ENCODE data around the gene TLR6.
A peak's percentile ranks its signal among the peaks of the same experiment; 100 is the strongest.

Gene TLR6, protein sequence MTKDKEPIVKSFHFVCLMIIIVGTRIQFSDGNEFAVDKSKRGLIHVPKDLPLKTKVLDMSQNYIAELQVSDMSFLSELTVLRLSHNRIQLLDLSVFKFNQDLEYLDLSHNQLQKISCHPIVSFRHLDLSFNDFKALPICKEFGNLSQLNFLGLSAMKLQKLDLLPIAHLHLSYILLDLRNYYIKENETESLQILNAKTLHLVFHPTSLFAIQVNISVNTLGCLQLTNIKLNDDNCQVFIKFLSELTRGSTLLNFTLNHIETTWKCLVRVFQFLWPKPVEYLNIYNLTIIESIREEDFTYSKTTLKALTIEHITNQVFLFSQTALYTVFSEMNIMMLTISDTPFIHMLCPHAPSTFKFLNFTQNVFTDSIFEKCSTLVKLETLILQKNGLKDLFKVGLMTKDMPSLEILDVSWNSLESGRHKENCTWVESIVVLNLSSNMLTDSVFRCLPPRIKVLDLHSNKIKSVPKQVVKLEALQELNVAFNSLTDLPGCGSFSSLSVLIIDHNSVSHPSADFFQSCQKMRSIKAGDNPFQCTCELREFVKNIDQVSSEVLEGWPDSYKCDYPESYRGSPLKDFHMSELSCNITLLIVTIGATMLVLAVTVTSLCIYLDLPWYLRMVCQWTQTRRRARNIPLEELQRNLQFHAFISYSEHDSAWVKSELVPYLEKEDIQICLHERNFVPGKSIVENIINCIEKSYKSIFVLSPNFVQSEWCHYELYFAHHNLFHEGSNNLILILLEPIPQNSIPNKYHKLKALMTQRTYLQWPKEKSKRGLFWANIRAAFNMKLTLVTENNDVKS

DNA sequence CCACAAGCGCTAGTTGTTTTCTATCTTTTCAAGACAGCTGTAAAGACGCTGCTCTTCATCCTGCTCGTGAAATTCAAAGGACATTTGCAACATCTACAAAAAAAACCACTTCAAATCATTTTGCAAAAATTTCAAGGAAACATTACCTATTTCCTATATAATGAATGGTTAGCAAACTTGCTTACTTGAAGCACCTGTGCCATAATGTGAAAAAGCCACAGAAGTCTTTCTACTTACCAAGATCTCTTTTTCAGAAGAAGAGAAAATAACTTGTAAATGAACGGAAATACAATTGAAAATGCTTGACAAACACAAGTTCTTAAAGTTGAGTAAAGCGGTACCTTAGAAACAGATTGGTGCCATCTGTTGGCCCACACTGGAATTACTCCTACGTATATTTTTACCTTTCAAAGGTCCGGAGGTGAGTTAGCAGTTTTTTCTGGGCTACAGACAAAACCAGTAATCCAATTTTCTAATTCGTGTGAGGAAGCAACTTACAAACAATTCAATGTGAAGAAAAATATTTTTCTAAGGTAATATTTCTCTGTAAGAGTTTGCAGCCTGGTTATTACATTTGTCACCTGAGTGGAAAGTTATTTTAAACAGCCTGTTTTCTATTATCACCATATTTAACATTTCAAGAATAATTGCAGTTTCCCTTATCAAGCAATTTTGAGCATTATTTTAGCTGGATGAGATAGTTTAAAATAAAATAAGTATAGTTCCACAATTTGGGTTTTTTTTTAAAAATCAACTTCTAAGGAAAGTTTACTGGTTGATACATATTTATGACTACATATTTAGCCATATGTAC is at the start of gene TLR6:
Gene TLR6 (minus strand): TSS at position 294 of the 814 bp plus-strand sequence. CDS start 27,344 bp downstream, outside the sequence.
- peak; percentile 88 for DNase-seq

DNA sequence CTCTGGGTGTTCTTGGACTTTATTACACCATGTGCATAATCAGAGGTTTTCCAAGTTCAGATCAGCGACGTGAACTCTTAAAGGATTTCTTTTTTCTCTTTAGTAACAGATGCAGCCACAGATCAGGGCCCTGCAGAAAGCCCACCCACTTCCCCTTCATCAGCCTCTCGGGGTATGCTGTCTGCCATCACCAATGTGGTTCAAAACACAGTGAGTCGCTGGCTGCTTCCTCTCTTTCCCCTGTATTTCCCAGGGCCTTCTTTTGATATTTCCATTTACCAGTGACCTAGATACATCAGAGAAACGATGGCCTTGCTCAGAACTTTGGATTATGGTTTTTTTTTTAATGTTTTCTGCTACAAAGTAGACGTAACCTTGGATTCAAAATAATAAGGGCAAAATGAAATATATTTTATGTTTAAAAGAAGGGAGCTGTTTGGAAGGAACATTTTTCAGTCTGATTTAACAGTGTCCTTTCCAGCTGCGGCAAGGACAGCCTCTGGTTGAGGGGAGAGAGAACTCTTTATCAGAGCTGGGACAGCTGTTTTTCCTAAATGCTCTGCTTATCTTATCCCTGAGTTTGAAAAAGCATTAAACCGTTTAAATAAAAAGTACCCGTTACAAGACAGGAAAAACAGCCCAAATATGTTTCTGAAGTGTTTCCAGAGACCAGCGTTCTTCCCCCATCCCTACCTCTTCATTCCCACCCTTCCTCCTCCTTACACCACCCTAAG is 49.2 kb upstream of the TLR6 start:
- DNase-seq: peak; percentile 54

DNA sequence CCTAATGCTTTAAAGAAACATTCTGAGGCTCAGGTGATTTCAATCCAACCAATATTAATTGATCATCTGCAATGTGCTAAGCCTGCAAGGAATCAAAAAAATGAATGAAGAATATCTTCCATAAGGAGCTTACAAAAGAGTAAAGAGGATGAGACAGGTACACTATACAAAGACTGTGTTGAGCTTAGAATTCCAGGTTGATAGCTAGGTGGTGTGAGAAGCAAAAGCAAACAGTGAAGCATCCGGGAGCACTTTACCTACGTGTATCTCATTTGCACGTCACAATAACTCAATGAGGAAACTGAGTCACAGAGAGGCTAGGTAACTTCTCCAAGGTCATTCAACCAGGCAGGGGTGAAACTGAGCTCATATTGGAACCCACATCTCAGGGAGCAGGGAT is 48.1 kb upstream of the TLR6 start:
- no peak for DNase-seq

DNA sequence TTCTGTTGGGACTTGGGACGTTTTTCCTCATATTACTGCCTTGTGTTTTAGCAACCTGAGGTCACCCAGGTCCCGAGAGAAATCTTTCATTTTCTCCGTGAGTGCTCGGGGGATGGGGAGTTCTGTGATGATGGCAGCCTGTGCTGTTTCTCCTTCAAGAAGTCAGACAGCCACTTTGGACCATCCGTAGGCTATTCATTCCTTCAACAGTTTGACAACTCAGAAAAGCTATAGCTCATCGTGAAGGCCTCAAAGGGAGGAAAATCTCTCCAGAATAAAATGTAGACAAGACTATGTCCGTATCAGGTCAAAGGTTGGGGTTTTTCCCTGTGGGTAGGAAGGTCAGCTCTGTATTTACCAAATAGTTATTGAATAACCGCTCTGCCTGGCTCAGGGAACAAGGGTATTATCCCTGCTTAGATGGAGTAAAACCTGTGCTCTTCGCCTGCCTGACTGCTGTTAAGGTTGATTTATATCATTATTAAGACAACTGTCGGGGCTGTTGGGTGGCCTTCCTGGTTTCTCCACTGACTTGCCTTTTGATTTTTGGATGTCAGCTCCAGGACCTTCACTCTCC is 47.6 kb upstream of the TLR6 start:
- DNase-seq: no peak

DNA sequence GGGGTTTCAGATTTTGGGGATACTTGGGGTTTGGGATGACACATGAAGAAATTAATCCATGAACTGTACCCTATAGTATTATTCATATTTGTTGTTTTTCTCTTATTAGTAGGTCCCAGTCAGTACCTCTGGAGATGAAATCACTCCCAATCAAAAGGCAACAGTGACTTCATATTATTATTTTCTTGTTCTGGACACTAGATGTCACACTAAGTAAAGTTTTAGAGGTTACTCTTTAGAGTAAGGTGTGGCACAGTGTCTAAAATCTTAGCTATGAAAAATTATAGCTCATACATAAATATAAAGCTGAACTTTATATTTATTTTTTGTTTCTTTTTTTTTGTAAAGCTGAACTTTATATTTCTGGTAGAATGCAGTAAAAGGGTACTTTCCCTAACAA is 46.1 kb upstream of the TLR6 start:
- peak; percentile 70 for DNase-seq

DNA sequence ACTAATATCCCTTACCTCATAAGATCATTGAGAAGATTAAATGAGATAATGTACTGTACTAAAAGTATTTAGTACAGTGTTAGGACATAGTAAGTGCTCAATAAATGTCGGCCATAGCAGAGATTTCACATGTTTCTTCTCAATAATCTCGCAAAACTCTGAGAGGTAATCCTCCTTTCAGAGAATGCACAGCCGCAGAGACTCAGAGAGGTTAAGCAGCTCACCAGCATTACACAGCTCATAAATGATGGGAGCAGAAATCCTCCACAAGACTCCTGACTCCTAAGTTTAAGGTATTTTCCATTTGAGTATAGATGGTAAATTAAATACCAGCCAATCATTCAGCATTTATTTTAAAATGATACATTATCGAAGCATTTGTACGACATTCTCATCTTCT is 45.6 kb upstream of the TLR6 start:
- DNase-seq: no peak

DNA sequence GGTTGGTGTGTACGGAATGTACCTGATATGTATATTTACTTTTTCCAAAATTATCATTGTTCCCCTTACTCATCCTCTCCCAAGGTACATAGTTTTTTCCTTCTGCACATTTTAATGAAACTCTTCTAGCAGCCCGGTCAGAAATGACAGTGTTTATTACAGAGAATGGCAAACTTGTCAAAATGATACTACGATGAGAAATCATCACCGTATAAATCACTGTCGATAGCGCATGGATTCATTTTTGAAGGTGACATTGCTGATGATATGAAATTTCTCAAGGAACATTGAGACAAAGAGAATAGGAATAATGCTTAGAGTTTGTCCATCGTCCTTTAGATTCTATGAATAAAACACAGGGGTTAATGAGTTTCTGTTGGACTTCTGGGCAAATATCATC is 41.6 kb upstream of the TLR6 start:
- DNase-seq: no peak

DNA sequence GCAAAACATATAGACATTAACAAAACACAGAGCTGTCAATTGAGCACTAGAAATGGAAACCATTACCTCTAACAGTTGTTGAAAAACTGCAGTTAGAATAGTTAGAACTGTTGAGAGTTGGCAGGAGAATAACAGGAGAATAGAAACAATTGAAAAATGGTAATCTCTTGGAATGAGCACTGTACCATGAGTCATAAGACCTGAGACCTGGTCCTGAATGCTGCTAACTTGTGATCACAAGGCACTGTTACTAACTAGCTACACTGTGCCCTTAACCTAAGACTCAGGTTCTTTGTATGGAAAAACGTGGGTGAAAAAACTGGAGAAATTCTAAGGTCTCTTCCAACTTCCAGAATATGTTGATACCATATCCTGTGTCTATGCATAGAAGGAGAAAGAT is 40.3 kb upstream of the TLR6 start:
- DNase-seq: no peak

DNA sequence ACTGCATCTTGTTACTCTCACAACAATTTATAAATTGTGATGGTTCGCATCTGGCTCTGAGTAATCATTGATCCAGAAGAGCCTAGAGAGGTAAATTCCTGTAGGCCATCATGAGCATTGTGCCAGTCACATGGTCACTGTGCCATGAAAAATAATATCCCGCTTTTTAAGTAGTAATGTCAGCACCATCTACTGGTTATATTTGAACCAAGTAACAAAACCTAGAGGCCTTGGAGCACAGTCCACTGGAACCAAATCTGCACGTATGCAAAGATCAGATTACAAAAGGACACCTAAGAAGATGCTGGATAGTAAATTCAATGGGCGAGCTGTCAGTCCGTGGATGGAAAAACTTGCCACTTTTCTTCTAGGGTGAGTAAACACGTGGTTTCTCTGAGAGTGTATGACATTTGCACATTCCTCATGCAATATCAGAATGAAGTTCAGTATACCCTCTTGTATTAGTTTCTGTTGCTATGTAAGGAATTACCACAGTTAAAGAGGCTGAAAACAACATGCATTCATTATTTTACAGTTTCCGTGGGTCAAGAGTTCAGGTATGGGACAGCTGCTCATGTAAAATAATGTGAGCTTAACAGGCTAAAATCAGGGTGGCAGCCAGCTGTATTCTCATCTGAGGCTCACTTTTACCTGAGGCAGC is 37.8 kb upstream of the TLR6 start:
- DNase-seq: no peak

DNA sequence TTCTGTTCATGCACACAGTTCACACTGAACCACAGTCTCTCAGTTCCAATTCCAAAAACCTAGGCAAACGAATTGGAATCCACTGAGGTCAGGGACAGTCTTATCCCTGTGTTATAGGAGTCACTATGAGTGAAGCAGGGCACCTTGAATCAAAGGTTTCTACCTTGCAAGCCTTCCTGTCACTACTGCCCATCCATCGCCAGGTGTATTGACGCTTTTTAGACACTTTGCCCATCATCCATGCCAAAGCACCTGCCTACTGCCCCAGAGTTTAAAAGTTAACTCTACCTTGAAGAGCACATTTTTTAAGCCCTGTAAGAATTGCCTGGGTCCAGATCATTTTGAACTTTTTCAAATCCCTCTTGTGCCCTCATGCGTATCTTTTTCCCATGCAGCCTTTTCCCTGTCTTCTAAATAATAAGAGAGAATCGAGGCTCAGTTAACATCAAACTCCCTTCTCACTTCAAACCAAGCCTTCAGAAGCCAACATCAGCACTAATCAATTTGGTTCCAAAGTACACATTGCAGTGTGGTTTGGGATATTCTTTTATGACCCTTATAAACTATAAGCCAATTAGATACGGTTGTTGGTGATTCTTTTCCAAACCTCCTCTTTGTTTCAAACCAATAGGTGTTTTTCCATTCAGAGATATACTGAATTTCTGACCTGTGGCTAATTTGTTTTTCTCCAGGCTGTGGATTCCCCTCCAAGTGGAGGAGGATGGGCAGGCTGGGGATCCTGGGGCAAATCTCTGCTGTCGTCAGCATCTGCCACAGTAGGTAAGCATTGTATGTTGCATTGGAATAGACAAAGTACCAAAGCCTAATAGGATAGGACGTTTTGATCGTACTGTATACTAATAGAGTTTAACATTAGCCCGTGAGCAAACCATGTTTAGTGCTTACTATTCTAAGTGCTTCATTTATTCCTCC is 34.7 kb upstream of the TLR6 start:
- DNase-seq: no peak

DNA sequence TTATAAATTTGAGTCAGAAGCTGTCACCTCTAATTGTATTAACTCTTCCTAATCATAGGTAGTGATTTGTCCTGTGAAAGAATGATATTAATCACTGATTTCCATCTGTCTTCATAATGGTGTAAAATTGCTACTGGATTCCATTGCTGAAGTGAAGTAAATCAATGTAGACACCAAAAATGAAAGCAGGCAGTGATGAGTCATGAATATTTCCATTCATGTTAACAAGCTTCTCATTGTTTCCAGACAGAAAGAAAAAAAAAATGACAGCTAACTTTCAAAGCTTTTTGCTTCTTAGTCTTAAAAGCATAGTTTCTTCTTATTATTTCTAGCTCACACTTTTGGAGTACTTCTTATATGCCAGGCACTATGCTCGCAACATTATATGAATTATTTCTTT is 32.5 kb upstream of the TLR6 start:
- no peak for DNase-seq

DNA sequence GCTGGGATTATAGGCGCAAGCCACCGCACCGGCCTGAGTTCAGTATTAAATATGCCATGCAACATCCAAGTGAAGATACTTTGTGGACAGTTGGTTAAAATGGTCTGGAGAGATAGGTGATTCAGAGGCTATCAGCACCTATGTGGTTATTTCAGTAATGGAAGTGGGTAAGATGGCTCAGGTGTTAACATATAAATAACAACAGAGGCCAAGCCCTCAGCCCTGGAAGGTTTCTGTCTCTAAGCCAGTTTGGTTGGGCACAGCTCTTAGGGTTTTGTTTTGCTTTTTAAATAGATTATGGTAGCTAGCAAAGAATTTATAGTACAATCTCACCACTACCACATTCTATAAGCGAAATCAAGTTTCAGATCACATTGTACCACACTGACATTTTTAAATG is 27.6 kb upstream of the TLR6 start:
- DNase-seq: no peak

DNA sequence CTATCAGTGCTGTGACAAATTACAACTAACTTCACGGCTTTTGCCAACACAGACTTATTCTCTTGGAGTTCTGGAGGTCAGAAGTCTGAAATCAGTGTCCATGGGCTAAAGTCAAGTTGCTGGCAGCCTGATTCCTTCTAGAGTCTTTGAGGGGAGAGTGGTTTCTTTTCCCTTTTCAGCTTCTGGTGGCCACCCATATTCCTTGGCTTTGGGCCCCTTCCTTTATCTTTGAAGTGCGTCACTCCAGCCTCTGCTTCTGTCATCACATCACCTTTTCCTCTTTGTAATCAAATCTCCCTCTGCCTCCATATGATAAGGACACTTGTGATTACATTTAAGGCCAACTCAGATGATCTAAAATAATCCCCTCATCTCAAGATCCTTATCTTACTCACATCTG is 20.0 kb upstream of the TLR6 start:
- no peak for DNase-seq

DNA sequence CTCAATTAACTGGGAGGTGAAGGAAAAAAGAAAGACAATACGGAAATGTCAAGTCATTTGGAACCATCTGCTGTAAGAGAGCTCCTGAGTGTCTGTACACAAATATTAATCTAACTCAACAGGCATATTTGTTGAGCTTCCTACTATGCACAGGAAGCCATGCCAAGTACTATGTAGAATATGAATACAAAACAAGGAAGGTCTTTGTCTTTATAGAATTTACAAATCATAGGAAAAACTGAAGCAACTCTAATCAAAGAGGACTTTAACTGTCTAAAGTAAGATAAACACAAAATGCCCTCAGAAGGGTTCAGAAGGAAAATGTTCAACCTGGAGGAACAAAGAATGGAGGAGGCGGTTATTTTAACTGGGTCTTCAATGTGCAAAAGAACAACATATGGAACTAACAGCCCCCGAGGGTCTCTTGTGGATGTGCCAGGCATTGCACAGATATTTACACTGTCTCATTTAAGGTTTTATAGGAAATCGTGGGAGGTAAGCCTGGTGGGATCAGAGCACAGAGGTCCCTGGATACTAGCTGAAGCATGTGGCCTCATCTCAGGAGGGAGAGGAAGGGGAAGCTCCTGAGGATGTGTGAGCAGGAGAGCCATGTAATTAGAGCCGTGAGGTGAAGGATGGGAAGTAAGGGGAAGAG is 16.8 kb upstream of the TLR6 start:
- peak; percentile 25 for DNase-seq

DNA sequence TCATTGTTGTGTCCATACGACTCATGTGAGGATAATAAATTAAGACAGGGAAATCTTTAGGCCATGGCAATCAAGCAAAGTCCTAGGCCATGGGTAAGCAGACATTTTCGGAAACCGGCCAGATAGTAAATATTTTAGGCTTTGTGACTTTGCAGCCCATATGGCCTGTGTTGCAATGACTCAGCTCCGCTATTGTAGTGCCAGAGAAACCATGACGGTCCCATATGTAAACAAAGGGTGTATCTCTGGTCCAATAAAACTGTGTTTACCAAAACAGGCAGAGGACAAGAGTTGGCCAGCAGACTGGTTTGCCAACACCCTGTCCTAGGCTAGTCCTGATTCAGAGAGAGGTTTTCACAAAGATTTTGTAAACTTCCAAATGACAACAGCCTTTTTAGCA is 16.0 kb upstream of the TLR6 start:
- DNase-seq: no peak

DNA sequence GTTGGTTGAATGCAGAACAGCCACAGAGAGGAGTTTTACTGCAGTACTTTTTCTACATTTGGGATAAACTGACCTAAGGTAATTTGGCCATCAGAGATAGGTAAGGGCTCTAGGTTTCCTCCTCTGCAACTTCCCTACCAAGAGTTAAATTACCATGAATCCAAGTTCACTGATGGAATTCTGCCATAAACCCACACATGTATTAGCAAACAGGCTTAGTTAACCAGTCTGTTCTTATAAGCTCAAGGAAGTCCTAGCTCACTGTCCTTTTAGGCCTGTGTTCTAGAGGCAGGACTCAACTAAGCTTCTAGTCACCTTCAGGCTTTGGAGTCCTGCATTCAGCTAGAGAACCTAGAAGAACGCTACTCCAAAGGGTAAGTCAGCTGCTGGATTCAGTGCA is 15.0 kb upstream of the TLR6 start:
- no peak for DNase-seq

DNA sequence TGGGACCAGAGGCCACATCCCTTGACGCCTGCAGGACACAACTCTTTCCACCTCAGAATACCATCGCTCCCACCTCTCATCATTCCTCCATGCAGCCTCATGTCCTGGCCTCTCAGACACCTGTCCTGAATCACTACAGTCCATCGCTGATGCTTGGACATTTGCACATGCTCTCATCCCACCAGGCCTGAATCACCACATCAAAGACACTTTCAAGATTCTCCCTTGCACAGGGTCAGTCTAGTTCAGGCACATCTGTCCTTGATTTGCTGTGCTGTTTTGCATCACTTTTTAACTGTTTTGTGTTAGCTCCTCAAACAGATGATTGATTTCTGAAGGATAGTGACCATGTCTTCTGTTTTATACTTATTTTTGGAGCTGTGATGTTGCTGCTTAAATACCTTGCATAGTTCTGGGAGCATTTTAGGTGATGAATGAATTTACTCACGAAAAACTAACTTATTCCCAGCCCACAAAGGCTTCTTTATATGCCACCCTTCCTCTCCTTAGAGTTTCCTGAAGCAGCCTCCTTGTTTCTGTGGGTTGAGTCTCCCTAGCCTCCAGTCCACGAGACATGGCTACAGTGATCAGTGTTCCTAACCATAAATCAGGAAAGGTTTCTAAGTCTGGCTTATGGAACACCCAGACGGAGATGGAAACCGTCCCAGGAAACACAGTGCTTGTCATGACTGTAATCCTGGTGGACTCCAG is 13.6 kb upstream of the TLR6 start:
- no peak for DNase-seq

DNA sequence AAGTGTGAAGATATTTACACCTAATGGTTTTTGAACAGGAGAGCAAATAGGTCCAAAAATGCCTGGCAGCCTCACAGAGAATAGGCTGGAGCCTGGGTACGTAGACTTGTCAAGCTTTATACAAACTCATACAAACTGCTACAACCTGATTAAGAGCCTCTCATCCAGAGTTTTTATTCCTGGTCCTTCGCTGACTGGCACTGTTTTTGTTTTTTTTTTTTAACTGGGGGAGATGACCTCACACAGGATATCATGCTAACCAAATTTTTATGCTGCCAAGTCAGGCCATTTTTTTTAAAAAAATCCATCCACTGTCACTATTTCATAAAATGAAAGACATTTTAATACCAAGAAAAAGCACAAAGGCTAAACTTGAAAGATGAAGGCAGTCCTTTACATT is 12.9 kb upstream of the TLR6 start:
- DNase-seq: no peak
